Prostate gland (tissue), 2 donors: ENCODE measurements around the gene OR1N2. TPM values are rescaled to one million over a fixed set of nuclear protein-coding genes. Genes with fewer than 3 reads are reported as not detected.

Source experiments
- DNase-seq: peaks from one replicate; pipeline ENCODE4 v3.0.0-alpha.2; 2019; ENCODE audit warnings: low spot score
- H3K27ac ChIP-seq, 2 donors: fragments of 200-600 bp; sonication (generic); 2 replicates each; pipeline ENCODE4 v1.5.1; 2017 to 2019
- H3K27me3 ChIP-seq: fragments of 200-600 bp; sonication (generic); replicated peaks from 2 replicates; pipeline ENCODE4 v1.5.1; 2019; ENCODE audit not compliant: insufficient read depth
- H3K36me3 ChIP-seq, 2 donors: fragments of 200-600 bp; sonication (generic); 1 replicate in 1 of 2; 2 replicates in 1 of 2; pipeline versions ENCODE4 v1.5.1 to v1.8.1; 2017 to 2019
- H3K4me1 ChIP-seq: fragments of 200-600 bp; sonication (generic); replicated peaks from 2 replicates; pipeline ENCODE4 v1.5.1; 2019
- H3K4me3 ChIP-seq, 2 donors: fragments of 200-600 bp; sonication (generic); 2 replicates each; pipeline ENCODE4 v1.5.1; 2017 to 2019
- H3K9me3 ChIP-seq: fragments of 200-600 bp; sonication (generic); 2 replicates; pipeline ENCODE4 v1.5.1; 2017
- CTCF ChIP-seq, 4 experiments: fragments of 200-600 bp in 2 of 4; fragments of 450-650 bp in 2 of 4; sonication (generic) in 2 of 4; IDR thresholded peaks; 1 replicate in 3 of 4; 2 replicates in 1 of 4; pipeline ENCODE4 v1.5.1; 2016 to 2019; ENCODE audit warnings: antibody characterized with exemption in 4 of 4, mild to moderate bottlenecking in 2 of 4, moderate library complexity in 2 of 4
- POLR2A ChIP-seq: fragments of 450-650 bp; IDR thresholded peaks from one replicate; pipeline ENCODE4 v1.6.1; 2016; ENCODE audit warnings: antibody characterized with exemption, mild to moderate bottlenecking
- POLR2AphosphoS5 ChIP-seq: sonication (generic); formaldehyde crosslinking; IDR thresholded peaks from one replicate; pipeline ENCODE4 v1.6.1; 2017; ENCODE audit warnings: antibody characterized with exemption
- WGBS: methylation state at CpG from one replicate; pipeline ENCODE4 v1.1.5; 2018; 5-methylcytosine and 5-hydroxymethylcytosine counted together
- intact Hi-C: fragments of 100-400 bp; cut with DNase I; formaldehyde crosslinking; loops from one replicate; pipeline ENCODE4 v1.14.2; 2022
- total RNA-seq, 2 donors: library from RNA; depleted of rRNA; stranded (reverse); fragments of >200 nt; gene quantifications; one replicate each; pipeline ENCODE4 v1.1.0, GENCODE V29; 2016

Gene OR1N2
- total RNA-seq = not detected

- no peaks in the 10 kb centered on the region for H3K9me3 ChIP-seq
- H3K36me3 ChIP-seq = no peaks in the 10 kb centered on the region
- H3K27ac ChIP-seq = no peak within 1 kb of the TSS
- intact Hi-C loops = no loop called here
- DNase-seq = no peak
- no peaks in the 10 kb centered on the region for H3K27me3 ChIP-seq
- no peak for TF ChIP-seq POLR2A
- TF ChIP-seq CTCF (IDR thresholded peaks at IDR 0.05) = no peak
- TF ChIP-seq POLR2AphosphoS5 = no peak
- WGBS = 35% methylated on average over 2 of the region's 2 CpGs
- no peak within 1 kb of the TSS for H3K4me3 ChIP-seq
- H3K4me1 ChIP-seq = no peaks in the 10 kb centered on the region
Observed at GRCh38 chr9:122552812-122553211, at the start of gene OR1N2. Gene OR1N2 (plus strand): TSS chr9:122553112. CDS start chr9:122553212, 100 bp downstream.

- intact Hi-C loops = no loop called here
- DNase-seq = no peak
- Histone ChIP-seq H3K4me3 (no peak overlapping the region), H3K4me1 (no peaks in the 10 kb centered on the region), H3K36me3 (no peaks in the 10 kb centered on the region), H3K27ac (no peak overlapping the region), H3K27me3 (no peaks in the 10 kb centered on the region), H3K9me3 (no peaks in the 10 kb centered on the region)
- no peak for TF ChIP-seq CTCF (IDR thresholded peaks at IDR 0.05)
- TF ChIP-seq POLR2A = no peak
- no peak for TF ChIP-seq POLR2AphosphoS5
- 28% methylated on average over 2 of the region's 2 CpGs for WGBS
Observed at GRCh38 chr9:122506964-122507363, 45.9 kb upstream of the OR1N2 start.

- 84% methylated on average over 6 of the region's 6 CpGs for WGBS
- intact Hi-C loops = no loop called here
- Histone ChIP-seq H3K4me1 (no peaks in the 10 kb centered on the region), H3K9me3 (no peaks in the 10 kb centered on the region), H3K4me3 (no peak within 1 kb of the TSS), H3K27me3 (no peaks in the 10 kb centered on the region), H3K27ac (no peak within 1 kb of the TSS), H3K36me3 (no peaks in the 10 kb centered on the region)
- no peak for DNase-seq
- no peak for TF ChIP-seq POLR2A
- TF ChIP-seq CTCF (IDR thresholded peaks at IDR 0.05) = no peak
- TF ChIP-seq POLR2AphosphoS5 = no peak
Observed at GRCh38 chr9:122510502-122510901, 42.4 kb upstream of the OR1N2 start, which contains the start of gene OR1J2. Gene OR1J2 (plus strand): TSS chr9:122510802. CDS start chr9:122510802, 0 bp downstream.

GRCh38 chr9:122518226-122518625 is 34.7 kb upstream of the OR1N2 start:
- Histone ChIP-seq H3K4me3 (no peak overlapping the region), H3K27ac (no peak overlapping the region), H3K36me3 (no peaks in the 10 kb centered on the region), H3K9me3 (no peaks in the 10 kb centered on the region), H3K4me1 (no peaks in the 10 kb centered on the region), H3K27me3 (no peaks in the 10 kb centered on the region)
- no peak for DNase-seq
- intact Hi-C loops = no loop called here
- 67% methylated on average over 2 of the region's 2 CpGs for WGBS
- TF ChIP-seq POLR2A (no peak), POLR2AphosphoS5 (no peak), CTCF (IDR thresholded peaks at IDR 0.05) (no peak)

GRCh38 chr9:122518841-122519240 is 34.1 kb upstream of the OR1N2 start, which contains the start of gene OR1J4:
Gene OR1J4 (plus strand): TSS chr9:122519141. CDS start chr9:122519141, 0 bp downstream.
- Histone ChIP-seq H3K9me3 (no peaks in the 10 kb centered on the region), H3K36me3 (no peaks in the 10 kb centered on the region), H3K27me3 (no peaks in the 10 kb centered on the region), H3K4me3 (no peak within 1 kb of the TSS), H3K4me1 (no peaks in the 10 kb centered on the region), H3K27ac (no peak within 1 kb of the TSS)
- intact Hi-C loops = no loop called here
- WGBS = 75% methylated on average over 4 of the region's 4 CpGs
- DNase-seq = no peak
- TF ChIP-seq POLR2AphosphoS5 (no peak), POLR2A (no peak), CTCF (IDR thresholded peaks at IDR 0.05) (no peak)
